Measurements from ENCODE around the gene TRAPPC12.

DNA sequence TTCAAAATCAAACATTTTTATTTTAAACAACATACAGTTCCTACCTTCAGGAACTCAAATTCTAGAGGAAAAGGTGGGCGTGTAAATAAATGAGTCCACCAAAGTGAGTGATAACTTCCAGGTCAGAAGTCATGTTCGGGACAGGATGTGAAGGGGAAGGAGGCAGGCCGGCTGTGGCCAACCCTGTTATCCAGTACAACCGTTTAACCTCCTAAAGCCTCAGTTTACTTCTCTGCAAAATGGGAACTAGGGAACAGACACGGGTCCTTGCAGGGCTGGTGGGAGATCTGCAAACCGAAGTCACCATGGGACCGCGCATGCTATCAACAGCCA is 2.2 kb upstream of the TRAPPC12 start:
- TF ChIP-seq POLR2A (IDR thresholded peaks at IDR 0.05), result no peak
- TF ChIP-seq, protein P1, sequence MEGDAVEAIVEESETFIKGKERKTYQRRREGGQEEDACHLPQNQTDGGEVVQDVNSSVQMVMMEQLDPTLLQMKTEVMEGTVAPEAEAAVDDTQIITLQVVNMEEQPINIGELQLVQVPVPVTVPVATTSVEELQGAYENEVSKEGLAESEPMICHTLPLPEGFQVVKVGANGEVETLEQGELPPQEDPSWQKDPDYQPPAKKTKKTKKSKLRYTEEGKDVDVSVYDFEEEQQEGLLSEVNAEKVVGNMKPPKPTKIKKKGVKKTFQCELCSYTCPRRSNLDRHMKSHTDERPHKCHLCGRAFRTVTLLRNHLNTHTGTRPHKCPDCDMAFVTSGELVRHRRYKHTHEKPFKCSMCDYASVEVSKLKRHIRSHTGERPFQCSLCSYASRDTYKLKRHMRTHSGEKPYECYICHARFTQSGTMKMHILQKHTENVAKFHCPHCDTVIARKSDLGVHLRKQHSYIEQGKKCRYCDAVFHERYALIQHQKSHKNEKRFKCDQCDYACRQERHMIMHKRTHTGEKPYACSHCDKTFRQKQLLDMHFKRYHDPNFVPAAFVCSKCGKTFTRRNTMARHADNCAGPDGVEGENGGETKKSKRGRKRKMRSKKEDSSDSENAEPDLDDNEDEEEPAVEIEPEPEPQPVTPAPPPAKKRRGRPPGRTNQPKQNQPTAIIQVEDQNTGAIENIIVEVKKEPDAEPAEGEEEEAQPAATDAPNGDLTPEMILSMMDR (IDR thresholded peaks at IDR 0.05), result no peak
